D721Med (cell line): ENCODE measurements around the gene MAD1L1.

ENCODE experiments used
- DNase-seq: peaks from one replicate; pipeline ENCODE4 v3.0.0; 2011; ENCODE audit warnings: low spot score; ENCODE audit not compliant: insufficient read length
- FAIRE-seq: peaks from 2 replicates; lab custom pipeline; 2011; peaks lifted over from hg19 to GRCh38; lab: Jason Lieb, UNC
- TF ChIP-seq, protein P1 (sequence below): IDR thresholded peaks from 2 replicates; pipeline ENCODE4 v1.5.1; 2012; ENCODE audit warnings: mild to moderate bottlenecking, control low read depth; ENCODE audit not compliant: insufficient read depth; ENCODE audit errors: missing control alignments

MAD1L1 gene

DNA sequence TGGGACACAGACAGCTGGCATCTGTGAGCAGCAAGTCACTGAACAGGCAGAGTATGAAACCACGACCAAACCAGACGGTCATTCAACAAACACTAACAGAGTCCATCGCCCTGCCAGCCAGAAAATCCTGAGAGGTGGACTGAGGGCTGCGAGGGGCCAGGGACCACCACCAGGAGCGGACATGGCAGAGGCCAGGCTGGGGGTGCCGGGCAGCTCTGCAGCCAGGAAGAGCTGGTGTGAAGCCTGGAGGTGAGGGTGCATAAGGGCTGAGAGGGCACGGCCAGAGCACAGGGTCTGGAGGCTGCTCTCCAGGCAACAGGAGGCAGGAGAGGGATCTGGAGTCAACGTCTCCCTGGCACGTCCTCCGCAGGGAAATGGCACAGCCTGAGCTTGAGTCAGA lies 15.5 kb downstream of the MAD1L1 start:
- TF ChIP-seq, protein P1, sequence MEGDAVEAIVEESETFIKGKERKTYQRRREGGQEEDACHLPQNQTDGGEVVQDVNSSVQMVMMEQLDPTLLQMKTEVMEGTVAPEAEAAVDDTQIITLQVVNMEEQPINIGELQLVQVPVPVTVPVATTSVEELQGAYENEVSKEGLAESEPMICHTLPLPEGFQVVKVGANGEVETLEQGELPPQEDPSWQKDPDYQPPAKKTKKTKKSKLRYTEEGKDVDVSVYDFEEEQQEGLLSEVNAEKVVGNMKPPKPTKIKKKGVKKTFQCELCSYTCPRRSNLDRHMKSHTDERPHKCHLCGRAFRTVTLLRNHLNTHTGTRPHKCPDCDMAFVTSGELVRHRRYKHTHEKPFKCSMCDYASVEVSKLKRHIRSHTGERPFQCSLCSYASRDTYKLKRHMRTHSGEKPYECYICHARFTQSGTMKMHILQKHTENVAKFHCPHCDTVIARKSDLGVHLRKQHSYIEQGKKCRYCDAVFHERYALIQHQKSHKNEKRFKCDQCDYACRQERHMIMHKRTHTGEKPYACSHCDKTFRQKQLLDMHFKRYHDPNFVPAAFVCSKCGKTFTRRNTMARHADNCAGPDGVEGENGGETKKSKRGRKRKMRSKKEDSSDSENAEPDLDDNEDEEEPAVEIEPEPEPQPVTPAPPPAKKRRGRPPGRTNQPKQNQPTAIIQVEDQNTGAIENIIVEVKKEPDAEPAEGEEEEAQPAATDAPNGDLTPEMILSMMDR, result no peak
- DNase-seq (no peak), FAIRE-seq (no peak)

DNA sequence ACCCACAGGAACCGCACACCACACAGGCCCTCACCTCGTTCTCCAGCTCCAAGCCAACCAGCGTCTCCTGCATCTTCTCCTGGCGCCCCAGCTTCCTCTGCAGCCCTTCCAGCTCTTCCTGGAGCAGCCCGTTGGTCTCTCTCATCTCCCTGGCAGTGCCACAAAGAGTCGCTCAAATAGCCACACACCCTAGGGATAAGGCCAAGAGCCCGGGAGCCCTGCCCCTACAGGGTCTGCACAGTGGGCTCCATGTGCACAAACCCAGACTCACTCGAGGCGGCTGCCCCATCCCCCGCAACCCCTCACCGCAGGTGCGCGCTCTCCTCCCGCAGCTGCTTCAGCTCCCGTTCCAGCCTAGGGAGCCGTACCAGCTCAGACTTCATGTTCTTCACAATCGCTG lies 16.9 kb downstream of the MAD1L1 start:
- TF ChIP-seq, protein P1, result no peak
- no peak for DNase-seq
- no peak for FAIRE-seq

DNA sequence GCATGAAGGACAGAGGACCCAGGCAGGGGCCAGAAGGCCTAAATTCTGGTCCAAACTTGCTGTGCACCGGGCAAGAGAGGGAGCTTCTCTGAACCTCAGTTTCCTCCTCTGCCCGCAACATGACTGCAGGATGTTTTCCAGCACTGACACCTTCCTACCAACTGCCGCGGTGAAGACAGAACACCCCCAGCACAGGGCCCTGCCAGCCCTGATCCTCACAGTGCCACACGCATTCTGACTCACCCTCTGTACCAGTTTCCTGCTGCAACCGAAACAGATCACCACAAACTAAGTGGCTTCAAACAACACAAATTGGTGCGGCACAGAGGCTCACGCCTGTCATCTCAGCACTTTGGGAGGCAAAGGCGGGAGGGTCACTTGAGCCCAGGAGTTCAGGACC lies 18.1 kb downstream of the MAD1L1 start:
- DNase-seq, result no peak
- TF ChIP-seq, protein P1, result no peak
- no peak for FAIRE-seq

DNA sequence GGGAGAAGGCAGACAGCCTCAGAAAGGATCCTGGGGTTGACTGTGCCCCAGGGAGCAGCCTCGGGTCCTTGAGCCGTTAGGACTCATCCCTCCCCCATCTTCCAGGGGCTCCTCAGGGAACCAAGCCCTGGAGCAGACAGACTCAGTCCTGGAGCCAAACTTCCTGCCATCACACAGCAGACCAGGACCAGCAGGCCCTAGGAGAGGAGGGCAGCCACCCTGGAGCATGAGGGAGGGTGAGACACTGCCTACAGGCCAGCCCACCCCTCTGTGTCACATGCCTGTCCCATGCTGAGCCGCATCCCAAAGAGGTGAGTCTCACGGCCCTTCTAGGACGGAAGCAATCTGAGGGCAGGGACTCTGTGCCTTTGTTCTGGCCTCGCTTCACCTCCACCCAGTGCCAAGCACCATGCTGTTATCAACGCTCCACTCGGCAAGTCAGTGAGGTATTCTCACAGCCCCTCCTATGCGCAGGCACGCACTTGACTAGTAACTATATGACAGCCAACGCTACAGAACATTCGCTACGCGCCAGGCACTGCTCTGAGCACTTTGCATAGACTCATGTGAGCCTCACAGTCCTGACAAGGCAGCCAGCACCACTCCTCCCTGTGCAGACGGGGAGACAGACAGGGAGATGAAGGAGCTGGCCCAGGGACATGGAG lies 19.1 kb downstream of the MAD1L1 start:
- DNase-seq, result no peak
- TF ChIP-seq, protein P1, result no peak
- FAIRE-seq, result no peak

DNA sequence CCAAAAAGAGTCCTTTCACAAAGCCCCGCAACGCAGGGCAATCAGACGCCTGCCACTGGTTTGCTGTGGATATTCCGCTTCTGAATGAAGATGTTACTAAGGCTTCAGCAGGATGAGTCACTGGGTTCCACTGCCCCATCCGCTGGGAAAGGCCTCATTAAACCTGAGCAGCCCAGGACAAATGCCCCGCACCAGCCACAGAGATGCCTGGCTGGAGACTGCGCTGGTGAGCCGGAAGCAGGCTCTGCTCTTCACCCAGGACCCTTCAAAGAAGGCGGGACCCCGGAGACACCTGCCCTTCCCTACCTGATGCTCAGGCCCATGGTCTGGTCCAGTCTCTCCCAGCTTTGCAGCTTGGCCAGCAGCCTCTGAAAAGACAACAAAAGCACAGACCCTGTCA lies 19.8 kb downstream of the MAD1L1 start:
- DNase-seq, result no peak
- FAIRE-seq, result no peak
- TF ChIP-seq, protein P1, result no peak

DNA sequence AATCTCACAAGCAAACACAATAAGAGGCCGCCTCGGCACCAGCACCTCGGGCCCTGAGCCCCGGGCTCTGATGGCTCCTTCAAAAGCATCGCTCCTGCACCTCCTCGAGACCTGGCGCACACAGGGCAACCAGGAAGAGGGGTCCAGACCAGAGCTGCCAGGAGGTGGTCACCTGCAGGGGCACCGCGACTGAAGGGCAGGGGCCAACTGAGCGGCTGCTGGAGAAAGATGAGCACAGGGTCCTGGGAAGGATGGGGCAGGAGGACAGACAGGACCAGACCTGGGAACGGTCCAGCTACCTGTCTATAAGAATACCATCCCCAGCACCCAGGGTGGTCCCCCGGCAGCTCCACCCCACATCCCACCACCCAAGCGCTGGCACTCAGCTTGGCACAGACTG lies 20.8 kb downstream of the MAD1L1 start:
- DNase-seq (no peak), FAIRE-seq (no peak)
- TF ChIP-seq, protein P1, result no peak

DNA sequence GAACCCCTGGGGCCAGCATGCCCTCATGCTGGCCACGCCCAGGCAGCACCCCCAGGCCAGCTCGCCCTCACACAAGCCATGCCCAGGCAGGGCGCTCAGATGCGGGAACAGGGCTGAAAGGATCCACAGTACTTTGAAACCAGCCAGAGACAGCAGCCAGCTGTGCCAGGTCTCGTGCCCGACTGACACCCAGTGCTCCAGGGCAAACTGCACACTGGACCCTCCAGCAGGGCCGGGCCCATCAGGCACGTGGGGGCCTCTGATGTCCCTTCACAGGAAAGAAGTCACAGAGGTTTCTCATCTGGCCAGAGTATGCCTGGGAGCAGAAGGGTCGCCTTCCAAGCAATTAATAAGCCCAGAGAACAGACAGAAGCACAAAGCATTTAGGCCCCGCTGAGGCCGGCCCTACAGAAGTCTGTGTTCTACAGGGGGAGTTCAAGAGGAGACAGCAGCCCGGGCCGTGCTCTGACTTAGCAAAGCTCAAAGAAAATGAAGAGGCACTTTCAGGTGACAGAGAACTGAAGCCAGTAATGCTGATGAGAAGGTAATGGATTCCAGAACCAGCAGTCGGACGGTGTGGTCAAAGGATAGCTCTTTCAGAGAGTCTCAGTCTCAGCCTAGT lies 21.4 kb downstream of the MAD1L1 start:
- TF ChIP-seq, protein P1, result no peak
- DNase-seq, result no peak
- FAIRE-seq, result no peak
